Measurements from ENCODE around the gene OR52L1. TPM values are rescaled to one million over a fixed set of nuclear protein-coding genes. Genes with fewer than 3 reads are reported as not detected.

Gene OR52L1
- polyA plus RNA-seq, 1 donor from 2014 or later: not detected

DNA sequence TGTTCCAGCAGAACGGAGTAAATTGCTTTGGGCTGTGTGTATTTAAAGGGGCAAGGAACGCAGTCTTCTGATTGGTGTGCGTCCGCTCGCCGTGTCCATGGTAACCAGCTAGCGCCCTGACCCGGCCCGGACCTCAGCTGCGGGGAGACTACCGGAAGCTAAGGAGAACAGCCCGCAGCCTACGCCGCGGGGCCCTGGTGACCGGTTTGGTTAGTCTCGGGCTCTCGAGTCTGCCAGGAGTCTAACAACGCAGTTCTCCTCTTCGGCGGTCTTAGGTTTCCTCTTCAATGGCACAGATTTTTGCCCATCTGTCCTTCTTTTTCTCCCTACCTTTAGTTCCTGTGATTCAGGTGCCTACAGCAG lies 48.2 kb downstream of the OR52L1 start:
- H3K4me2 ChIP-seq (ENCODE audit: low read length): no peak overlapping the region
- H3F3A ChIP-seq (ENCODE audit: insufficient read depth, low read length, poor library complexity, severe bottlenecking): no peaks in the 10 kb centered on the region
- H2AFZ ChIP-seq (ENCODE audit: low read depth, low read length): no peak overlapping the region
- H3K9ac ChIP-seq (ENCODE audit: low read length): no peak overlapping the region
- no peaks in the 10 kb centered on the region for H3K79me2 ChIP-seq (replicated peaks; ENCODE audit: insufficient read depth, low read length)
- no peak for TF ChIP-seq MXI1 (conservative IDR thresholded peaks at IDR 0.05; ENCODE audit: poor library complexity, severe bottlenecking)
- TF ChIP-seq SMC3 (conservative IDR thresholded peaks at IDR 0.05; ENCODE audit: poor library complexity): no peak
- TF ChIP-seq TAF1 (IDR thresholded peaks at IDR 0.05; ENCODE audit: low read depth): no peak
- no peak for TF ChIP-seq RAD21 (conservative IDR thresholded peaks at IDR 0.05)
- no peak for TF ChIP-seq EZH2 (IDR thresholded peaks at IDR 0.05; ENCODE audit: borderline replicate concordance, insufficient read depth, low read length, poor library complexity, severe bottlenecking)
- TF ChIP-seq EP300 (conservative IDR thresholded peaks at IDR 0.05; ENCODE audit: poor library complexity, severe bottlenecking): no peak
- TF ChIP-seq, protein P1, sequence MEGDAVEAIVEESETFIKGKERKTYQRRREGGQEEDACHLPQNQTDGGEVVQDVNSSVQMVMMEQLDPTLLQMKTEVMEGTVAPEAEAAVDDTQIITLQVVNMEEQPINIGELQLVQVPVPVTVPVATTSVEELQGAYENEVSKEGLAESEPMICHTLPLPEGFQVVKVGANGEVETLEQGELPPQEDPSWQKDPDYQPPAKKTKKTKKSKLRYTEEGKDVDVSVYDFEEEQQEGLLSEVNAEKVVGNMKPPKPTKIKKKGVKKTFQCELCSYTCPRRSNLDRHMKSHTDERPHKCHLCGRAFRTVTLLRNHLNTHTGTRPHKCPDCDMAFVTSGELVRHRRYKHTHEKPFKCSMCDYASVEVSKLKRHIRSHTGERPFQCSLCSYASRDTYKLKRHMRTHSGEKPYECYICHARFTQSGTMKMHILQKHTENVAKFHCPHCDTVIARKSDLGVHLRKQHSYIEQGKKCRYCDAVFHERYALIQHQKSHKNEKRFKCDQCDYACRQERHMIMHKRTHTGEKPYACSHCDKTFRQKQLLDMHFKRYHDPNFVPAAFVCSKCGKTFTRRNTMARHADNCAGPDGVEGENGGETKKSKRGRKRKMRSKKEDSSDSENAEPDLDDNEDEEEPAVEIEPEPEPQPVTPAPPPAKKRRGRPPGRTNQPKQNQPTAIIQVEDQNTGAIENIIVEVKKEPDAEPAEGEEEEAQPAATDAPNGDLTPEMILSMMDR (IDR thresholded peaks at IDR 0.05; ENCODE audit: poor library complexity, severe bottlenecking): no peak
- TF ChIP-seq, protein P2, sequence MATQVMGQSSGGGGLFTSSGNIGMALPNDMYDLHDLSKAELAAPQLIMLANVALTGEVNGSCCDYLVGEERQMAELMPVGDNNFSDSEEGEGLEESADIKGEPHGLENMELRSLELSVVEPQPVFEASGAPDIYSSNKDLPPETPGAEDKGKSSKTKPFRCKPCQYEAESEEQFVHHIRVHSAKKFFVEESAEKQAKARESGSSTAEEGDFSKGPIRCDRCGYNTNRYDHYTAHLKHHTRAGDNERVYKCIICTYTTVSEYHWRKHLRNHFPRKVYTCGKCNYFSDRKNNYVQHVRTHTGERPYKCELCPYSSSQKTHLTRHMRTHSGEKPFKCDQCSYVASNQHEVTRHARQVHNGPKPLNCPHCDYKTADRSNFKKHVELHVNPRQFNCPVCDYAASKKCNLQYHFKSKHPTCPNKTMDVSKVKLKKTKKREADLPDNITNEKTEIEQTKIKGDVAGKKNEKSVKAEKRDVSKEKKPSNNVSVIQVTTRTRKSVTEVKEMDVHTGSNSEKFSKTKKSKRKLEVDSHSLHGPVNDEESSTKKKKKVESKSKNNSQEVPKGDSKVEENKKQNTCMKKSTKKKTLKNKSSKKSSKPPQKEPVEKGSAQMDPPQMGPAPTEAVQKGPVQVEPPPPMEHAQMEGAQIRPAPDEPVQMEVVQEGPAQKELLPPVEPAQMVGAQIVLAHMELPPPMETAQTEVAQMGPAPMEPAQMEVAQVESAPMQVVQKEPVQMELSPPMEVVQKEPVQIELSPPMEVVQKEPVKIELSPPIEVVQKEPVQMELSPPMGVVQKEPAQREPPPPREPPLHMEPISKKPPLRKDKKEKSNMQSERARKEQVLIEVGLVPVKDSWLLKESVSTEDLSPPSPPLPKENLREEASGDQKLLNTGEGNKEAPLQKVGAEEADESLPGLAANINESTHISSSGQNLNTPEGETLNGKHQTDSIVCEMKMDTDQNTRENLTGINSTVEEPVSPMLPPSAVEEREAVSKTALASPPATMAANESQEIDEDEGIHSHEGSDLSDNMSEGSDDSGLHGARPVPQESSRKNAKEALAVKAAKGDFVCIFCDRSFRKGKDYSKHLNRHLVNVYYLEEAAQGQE (IDR thresholded peaks at IDR 0.05; ENCODE audit: borderline replicate concordance): no peak
- no peak for TF ChIP-seq POLR2AphosphoS5 (IDR thresholded peaks at IDR 0.05)
- H3K9me2 ChIP-seq (ENCODE audit: insufficient read depth, low read length): no peaks in the 10 kb centered on the region
- H3K4me3 ChIP-seq (ENCODE audit: low read length): no peak overlapping the region
- no peaks in the 10 kb centered on the region for H4K20me1 ChIP-seq (ENCODE audit: insufficient read depth)
- no peaks in the 10 kb centered on the region for H3K36me3 ChIP-seq (ENCODE audit: insufficient read depth, low read length)
- no peaks in the 10 kb centered on the region for H3K27me3 ChIP-seq (ENCODE audit: insufficient read depth, low read depth, low read length)
- H3K27ac ChIP-seq (ENCODE audit: low read length): no peak overlapping the region
- no peaks in the 10 kb centered on the region for H3K9me3 ChIP-seq (ENCODE audit: low read length)

DNA sequence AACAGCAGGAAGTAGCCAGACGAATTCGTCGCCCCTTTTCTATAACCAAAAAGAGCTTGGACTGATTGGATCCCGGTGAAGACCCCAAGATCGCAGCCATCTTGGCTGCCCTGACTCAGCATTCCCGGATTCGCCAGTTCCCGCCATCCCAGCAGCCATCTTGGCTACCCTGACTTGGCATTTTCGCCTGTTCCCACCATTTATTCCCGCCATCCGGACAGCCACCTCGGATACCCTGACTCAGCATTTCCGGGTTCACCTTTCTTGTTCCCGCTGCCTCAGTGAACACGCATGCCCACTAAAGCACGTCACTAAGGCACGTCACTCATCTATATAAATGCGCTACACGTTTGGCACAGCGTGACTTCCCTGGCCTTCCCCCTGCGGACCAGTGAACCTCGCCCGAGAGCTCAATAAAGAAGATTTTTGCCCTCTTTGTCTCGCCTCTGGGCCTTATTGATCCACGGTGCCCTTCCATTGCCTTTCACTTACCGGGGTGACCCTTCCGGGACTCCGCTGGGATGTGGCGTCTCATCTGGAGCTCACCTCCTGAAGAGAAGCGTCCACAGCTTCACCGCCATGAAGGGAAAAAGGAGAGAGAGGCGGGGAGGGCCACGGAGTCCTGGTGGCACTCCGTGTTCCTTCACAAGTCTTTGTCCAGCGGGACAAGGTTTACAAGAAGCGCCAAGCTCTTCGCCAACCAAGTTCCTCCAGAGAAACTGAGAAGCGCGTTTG lies 48.8 kb downstream of the OR52L1 start:
- Histone ChIP-seq H2AFZ (ENCODE audit: low read depth, low read length) (no peak overlapping the region), H3K9me3 (ENCODE audit: low read length) (no peaks in the 10 kb centered on the region), H4K20me1 (ENCODE audit: insufficient read depth) (no peaks in the 10 kb centered on the region), H3K36me3 (ENCODE audit: insufficient read depth, low read length) (no peaks in the 10 kb centered on the region), H3K79me2 (replicated peaks; ENCODE audit: insufficient read depth, low read length) (no peaks in the 10 kb centered on the region), H3F3A (ENCODE audit: insufficient read depth, low read length, poor library complexity, severe bottlenecking) (no peaks in the 10 kb centered on the region), H3K9ac (ENCODE audit: low read length) (no peak overlapping the region), H3K4me3 (ENCODE audit: low read length) (no peak overlapping the region), H3K9me2 (ENCODE audit: insufficient read depth, low read length) (no peaks in the 10 kb centered on the region), H3K4me2 (ENCODE audit: low read length) (no peak overlapping the region), H3K27me3 (ENCODE audit: insufficient read depth, low read depth, low read length) (no peaks in the 10 kb centered on the region), H3K27ac (ENCODE audit: low read length) (no peak overlapping the region)
- TF ChIP-seq POLR2AphosphoS5 (IDR thresholded peaks at IDR 0.05) (no peak), EP300 (conservative IDR thresholded peaks at IDR 0.05; ENCODE audit: poor library complexity, severe bottlenecking) (no peak), SMC3 (conservative IDR thresholded peaks at IDR 0.05; ENCODE audit: poor library complexity) (no peak), EZH2 (IDR thresholded peaks at IDR 0.05; ENCODE audit: borderline replicate concordance, insufficient read depth, low read length, poor library complexity, severe bottlenecking) (no peak), TAF1 (IDR thresholded peaks at IDR 0.05; ENCODE audit: low read depth) (no peak), MXI1 (conservative IDR thresholded peaks at IDR 0.05; ENCODE audit: poor library complexity, severe bottlenecking) (no peak), RAD21 (conservative IDR thresholded peaks at IDR 0.05) (no peak)
- TF ChIP-seq, protein P2 (IDR thresholded peaks at IDR 0.05; ENCODE audit: borderline replicate concordance): no peak
- TF ChIP-seq, protein P1 (IDR thresholded peaks at IDR 0.05; ENCODE audit: poor library complexity, severe bottlenecking): no peak
